ENCODE measurements around the gene RPS6KB2.
"Not testable (repeated sequence)": the region's sequence is repeated elsewhere in the genome, so short reads cannot be mapped to it uniquely, and the experiment has no call there.

Gene RPS6KB2

GRCh38 chr11:67472882-67473281, 44.6 kb downstream of the RPS6KB2 start:
- no peak overlapping the region for H3K4me3 ChIP-seq (ENCODE audit: low read depth, low read length)
- in situ Hi-C loops (cut with HindIII; ENCODE audit: low sequenced_read_pairs): no loop called here
- TF ChIP-seq CTCF (IDR thresholded peaks at IDR 0.05; ENCODE audit: low read depth, low read length): no peak
- no peak for DNase-seq (ENCODE audit: low read depth, low spot score)

- H3K4me3 ChIP-seq (ENCODE audit: low read depth, low read length); DNase-seq (ENCODE audit: low read depth, low spot score); in situ Hi-C loops (cut with HindIII; ENCODE audit: low sequenced_read_pairs): not testable (repeated sequence)
Measured at GRCh38 chr11:67476692-67477091, 48.4 kb downstream of the RPS6KB2 start.

- DNase-seq (ENCODE audit: low read depth, low spot score); H3K4me3 ChIP-seq (ENCODE audit: low read depth, low read length); in situ Hi-C loops (cut with HindIII; ENCODE audit: low sequenced_read_pairs): not testable (repeated sequence)
Measured at GRCh38 chr11:67477344-67478050, 49.2 kb downstream of the RPS6KB2 start.

- TF ChIP-seq CTCF (IDR thresholded peaks at IDR 0.05; ENCODE audit: low read depth, low read length): no peak
- in situ Hi-C loops (cut with HindIII; ENCODE audit: low sequenced_read_pairs): no loop called here
- DNase-seq (ENCODE audit: low read depth, low spot score): no peak
- peak overlapping the region; percentile 45 for H3K4me3 ChIP-seq (ENCODE audit: low read depth, low read length)
Measured at GRCh38 chr11:67482275-67482826, 54.1 kb downstream of the RPS6KB2 start.

GRCh38 chr11:67482827-67483798, 54.8 kb downstream of the RPS6KB2 start, which contains the start of gene AIP:
AIP (plus strand) TSS chr11:67483026; CDS start chr11:67483159, 133 bp downstream.
- peak within 1 kb of the TSS; percentile 45 for H3K4me3 ChIP-seq (ENCODE audit: low read depth, low read length)
- TF ChIP-seq CTCF (IDR thresholded peaks at IDR 0.05; ENCODE audit: low read depth, low read length): no peak
- in situ Hi-C loops (cut with HindIII; ENCODE audit: low sequenced_read_pairs): no loop called here
- DNase-seq (ENCODE audit: low read depth, low spot score): peak; percentile 98

- DNase-seq (ENCODE audit: low read depth, low spot score): no peak
- no peak for TF ChIP-seq CTCF (IDR thresholded peaks at IDR 0.05; ENCODE audit: low read depth, low read length)
- in situ Hi-C loops (cut with HindIII; ENCODE audit: low sequenced_read_pairs): no loop called here
- peak overlapping the region; percentile 45 for H3K4me3 ChIP-seq (ENCODE audit: low read depth, low read length)
Measured at GRCh38 chr11:67483831-67484665, 55.8 kb downstream of the RPS6KB2 start.

GRCh38 chr11:67484847-67485311, 56.6 kb downstream of the RPS6KB2 start:
- no peak for TF ChIP-seq CTCF (IDR thresholded peaks at IDR 0.05; ENCODE audit: low read depth, low read length)
- no peak overlapping the region for H3K4me3 ChIP-seq (ENCODE audit: low read depth, low read length)
- no peak for DNase-seq (ENCODE audit: low read depth, low spot score)
- in situ Hi-C loops (cut with HindIII; ENCODE audit: low sequenced_read_pairs): no loop called here
